NOMO-1 treated with dmso at 0.1 percent for 144 hours (cell line): ENCODE results near the gene SNAPC2.
A peak's percentile ranks its signal among the peaks of the same experiment; 100 is the strongest.
"Not testable (repeated sequence)": the region's sequence is repeated elsewhere in the genome, so short reads cannot be mapped to it uniquely, and the experiment has no call there.

Source experiments
- DNase-seq: peaks from one replicate; lab custom pipeline; 2025; ENCODE audit not compliant: unreplicated experiment; lab: John Stamatoyannopoulos, UW

Gene SNAPC2

DNA sequence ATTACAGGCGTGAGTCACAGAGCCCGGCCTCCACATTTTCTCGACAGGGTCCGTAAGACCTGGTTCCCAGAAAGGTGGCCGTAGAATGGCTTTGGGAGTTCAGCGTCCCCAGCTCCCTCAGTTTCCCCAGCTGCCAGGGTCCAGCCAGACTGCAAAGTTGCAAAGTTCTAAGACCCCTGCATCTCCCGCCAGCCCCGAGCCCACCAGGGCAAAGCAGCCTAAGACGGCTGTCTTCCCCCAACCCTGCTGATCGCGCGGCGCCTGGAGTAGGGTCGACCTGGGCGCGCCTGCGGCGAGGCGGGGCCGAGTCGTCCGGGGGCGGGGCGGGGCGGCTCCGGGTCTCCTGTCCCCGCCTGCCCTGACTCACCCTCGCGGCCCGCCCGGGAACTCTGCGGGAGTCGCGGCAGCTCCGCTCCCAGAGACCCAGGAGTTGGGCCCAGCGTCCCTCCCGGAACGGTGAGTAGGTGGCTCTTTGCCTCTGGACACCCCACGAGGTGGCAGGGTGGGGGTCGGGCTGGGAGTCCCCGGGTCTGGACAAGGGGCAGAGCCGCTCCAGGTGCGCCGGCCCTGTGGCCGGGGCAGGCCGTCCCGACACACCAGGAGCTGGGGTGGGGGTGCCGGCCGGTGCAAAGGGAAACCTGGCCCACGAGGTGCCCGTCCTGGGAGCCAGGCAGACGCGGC lies 31.9 kb upstream of the SNAPC2 start, which contains the start of gene LRRC8E:
Gene LRRC8E, plus strand, starts transcription at position 366 of the 681 bp plus-strand sequence. CDS start 7,094 bp downstream, outside the sequence.
- no peak for DNase-seq

DNA sequence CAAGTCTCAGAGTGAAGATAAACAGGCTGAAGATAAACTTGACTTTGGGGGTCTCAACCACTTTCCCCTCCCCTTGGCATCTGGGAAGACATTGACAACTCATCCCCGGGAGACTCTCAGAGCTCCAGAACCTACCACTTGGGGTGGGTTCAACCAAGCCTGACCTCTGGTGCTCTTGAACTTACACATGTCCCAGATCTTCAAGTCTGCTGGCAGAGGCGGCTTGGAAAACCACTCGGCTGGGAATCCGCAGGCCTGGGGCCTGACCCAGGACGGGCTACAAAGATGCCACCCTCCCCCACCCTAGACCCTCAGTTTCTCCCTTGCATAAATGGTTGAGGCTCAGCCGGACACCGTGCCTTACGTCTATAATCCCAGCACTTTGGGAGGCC lies 31.3 kb upstream of the SNAPC2 start:
- no peak for DNase-seq

DNA sequence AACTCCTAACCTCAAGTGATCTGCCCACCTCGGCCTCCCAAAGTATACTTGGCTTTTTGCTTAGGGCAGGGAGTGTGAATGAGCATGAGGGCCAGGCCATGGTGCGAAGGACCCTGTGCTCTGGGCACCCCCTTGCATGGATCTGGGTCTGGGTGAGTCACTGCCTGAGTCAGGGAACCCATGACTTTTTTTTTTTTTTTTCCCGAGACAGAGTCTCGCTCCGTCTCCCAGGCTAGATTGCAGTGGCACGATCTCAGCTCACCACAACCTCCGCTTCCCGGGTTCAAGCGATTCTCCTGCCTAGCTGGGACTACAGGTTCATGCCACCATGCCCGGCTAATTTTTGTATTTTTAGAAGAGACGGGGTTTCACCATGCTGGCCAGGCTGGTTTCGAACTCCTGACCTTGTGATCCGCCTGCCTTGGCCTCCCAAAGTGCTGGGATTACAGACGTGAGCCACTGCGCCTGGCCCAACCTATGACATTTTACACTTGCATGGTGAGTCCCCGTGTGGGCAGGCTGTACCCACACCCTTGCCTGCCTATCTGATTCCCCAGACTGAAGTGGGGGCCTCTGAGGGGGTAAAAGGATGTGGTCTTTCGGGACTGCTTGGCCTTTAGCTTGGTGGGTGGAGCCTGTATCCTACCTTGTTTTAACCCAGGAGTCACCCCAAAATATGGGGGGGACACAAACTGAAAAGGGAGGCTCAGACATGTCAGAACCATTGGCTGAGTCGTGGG lies 26.6 kb upstream of the SNAPC2 start:
- not testable (repeated sequence) for DNase-seq

DNA sequence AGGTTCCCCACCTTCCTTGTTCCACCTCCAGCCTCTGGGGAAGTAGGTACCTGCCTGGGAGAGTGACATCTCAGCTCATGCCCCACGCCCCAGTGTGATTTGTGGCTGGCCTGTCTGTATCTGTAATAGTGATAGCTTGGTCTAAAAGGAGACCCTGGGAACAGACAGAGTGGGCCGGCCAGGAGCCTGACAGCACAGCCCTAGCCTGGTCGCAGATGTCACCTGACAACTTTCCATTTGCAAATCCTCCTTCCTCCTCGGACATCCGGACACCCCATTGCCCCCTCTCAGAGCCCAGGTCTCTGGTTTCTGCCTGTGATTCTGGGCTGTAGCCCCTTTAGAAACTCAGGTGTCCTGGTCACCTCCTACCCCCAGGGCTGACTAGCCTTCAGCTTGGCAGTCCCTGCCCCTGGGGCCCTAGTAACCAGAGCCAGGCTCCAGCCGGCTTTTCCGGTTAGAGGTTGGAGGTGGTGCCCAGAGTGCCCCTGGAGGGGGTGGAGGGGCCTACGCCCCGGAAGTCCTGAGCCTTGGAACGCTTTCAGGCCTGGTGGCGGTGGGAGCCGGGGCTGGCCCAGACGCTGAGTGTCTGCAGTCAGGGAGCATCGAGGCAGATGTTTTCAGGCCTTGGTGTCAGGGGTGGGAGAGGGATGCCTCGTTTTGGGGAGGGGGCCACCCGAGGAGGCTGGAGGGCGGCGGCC lies 25.4 kb upstream of the SNAPC2 start:
- no peak for DNase-seq

DNA sequence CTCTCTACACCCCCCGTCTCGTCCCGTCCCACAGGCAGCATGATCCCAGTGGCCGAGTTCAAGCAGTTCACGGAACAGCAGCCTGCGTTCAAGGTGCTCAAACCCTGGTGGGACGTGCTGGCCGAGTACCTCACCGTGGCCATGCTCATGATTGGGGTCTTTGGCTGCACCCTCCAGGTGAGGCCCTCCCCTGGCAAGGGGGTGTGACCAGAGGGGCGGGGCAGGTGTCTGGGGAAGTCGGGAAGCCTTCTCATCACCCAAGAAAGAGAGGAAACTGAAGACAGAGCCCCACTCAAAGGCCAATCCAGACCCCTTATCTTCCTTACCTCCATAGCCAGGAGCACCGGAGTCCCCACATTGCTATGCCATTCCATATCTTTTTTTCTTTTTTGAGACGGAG lies 24.6 kb upstream of the SNAPC2 start:
- DNase-seq, result no peak

DNA sequence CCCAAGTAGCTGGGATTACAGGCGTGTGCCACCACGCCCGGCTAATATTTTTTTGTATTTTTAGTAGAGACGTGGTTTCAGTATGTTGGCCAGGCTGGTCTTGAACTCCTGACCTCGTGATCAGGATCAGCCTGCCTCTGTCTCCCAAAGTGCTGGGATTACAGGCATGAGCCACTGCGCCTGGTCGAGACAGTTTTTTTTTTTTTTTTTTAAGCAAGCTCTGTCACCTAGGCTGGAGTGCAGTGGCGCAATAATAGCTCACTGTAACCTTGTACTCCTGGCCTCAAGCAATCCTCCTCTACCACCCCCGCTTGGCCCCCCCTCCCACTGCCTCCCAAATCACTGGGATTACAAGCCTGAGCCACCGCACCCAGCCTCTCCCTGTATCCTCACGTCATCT lies 22.8 kb upstream of the SNAPC2 start:
- DNase-seq, result no peak

DNA sequence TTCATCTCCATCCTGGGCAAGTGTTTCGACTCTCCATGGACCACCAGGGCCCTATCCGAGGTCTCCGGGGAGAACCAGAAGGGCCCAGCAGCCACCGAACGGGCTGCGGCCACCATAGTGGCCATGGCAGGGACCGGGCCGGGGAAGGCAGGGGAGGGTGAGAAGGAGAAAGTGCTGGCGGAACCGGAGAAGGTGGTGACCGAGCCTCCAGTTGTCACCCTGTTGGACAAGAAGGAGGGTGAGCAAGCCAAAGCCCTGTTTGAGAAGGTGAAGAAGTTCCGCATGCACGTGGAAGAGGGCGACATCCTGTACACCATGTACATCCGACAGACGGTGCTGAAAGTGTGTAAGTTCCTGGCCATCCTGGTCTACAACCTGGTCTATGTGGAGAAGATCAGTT lies 21.2 kb upstream of the SNAPC2 start:
- no peak for DNase-seq

DNA sequence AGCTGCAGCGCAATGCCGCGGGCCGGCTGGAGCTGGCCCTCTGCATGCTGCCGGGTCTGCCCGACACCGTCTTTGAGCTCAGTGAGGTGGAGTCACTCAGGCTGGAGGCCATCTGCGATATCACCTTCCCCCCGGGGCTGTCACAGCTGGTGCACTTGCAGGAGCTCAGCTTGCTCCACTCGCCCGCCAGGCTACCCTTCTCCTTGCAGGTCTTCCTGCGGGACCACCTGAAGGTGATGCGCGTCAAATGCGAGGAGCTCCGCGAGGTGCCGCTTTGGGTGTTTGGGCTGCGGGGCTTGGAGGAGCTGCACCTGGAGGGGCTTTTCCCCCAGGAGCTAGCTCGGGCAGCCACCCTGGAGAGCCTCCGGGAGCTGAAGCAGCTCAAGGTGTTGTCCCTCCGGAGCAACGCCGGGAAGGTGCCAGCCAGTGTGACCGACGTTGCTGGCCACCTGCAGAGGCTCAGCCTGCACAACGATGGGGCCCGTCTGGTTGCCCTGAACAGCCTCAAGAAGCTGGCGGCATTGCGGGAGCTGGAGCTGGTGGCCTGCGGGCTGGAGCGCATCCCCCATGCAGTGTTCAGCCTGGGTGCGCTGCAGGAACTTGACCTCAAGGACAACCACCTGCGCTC lies 20.3 kb upstream of the SNAPC2 start:
- no peak for DNase-seq

DNA sequence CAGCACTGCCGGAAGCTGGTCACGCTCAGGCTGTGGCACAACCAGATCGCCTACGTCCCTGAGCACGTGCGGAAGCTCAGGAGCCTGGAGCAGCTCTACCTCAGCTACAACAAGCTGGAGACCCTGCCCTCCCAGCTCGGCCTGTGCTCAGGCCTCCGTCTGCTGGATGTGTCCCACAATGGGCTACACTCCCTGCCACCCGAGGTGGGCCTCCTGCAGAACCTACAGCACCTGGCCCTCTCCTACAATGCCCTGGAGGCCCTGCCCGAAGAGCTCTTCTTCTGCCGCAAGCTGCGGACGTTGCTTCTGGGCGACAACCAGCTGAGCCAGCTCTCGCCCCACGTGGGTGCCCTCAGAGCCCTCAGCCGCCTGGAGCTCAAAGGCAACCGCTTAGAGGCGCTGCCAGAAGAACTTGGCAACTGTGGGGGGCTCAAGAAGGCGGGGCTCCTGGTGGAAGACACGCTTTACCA lies 19.7 kb upstream of the SNAPC2 start:
- no peak for DNase-seq

DNA sequence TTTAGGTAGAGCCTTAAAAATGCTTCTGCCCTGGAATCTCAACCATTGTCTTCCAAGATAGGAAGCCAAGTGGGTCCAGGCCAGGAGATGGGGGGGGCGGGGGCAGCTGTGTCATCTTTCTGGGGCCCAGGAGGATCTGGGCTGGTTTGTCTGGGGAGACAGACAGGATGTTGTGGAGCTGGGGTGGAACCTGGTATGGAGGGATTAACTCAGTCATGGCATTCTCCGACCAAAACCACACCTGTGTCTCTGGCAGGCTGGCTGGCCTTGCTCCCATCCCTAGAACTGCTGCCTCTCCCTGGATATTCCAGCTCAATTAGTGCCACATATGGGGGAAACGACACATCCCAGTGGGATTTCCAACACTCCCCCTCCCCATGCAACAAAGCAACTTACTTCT lies 19.2 kb upstream of the SNAPC2 start:
- DNase-seq, result no peak

DNA sequence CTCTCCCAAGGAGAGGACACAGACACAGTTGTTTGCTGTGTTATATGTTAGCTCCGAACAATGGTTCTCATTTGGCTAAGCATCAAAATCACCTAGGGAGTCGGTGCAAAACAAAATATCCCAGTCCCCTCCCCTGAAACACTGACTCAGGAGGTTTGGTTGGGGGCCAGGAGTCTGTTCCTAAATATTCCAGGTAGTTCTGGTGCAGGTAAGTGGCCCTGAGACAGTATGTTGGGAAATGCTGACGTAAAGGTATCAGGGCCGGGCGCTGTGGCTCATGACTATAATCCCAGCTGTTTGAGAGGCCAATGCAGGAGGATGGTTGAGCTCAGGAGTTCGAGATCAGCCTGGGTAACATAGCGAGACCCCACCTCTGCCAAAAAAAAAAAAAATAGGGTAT lies 18.8 kb upstream of the SNAPC2 start:
- no peak for DNase-seq

DNA sequence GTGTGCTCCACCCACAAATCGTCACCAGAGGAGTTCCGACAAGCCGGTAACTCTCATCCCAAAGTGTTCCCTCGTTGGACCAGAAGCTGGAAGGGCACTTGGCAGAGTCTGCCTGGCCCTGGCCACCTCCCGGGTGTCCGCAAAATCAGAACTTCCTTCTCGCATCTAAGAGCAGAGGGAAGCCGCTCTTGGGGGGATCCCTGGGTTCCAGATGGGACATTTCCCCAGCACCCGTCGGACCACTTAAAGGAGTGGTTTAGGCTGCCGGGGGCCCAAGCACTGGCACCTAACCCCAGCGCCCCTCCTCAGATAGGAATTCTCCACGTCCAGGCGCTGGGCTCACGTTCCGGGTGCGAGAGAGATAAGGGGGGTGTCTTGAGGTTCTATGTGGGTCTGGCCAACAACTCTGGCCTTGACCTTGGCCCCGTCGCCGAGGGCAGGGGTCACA lies 17.3 kb upstream of the SNAPC2 start:
- no peak for DNase-seq

DNA sequence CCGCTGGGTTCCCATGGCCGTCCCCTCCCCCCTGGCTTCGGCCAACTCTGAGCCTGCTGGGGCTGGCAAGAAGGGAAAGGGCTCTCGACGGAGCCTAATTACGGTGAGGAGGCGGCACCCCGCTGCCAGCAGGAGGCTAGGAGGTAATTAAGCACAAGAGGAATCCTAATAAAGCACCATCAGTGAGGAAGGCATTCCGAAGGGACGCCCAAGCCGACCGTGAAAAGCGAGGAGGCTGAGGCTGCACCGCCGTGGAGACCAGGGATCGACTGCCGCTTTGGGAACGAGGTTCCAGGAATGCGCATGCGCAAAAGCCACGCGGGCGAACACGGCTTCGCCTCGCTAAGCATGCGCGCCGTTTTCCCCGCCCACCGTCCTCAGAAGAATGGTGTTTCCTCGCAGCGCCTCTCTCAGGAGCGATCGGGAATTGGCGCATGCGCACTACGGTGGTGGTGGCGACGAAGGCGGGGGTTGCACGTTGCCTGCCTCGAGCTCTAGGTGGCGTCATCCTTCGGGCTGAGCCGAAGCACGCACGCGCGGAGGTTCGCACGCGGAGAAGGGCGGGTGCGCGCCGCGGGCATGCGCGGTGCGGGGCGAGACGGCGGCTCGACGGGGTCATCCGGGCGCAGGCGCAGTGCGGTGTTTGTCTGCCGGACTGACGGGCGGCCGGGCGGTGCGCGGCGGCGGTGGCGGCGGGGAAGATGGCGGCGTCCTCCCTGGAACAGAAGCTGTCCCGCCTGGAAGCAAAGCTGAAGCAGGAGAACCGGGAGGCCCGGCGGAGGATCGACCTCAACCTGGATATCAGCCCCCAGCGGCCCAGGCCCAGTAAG lies 16.7 kb upstream of the SNAPC2 start, which contains the start of gene MAP2K7:
Gene MAP2K7, plus strand, starts transcription at position 634 of the 830 bp plus-strand sequence. Its CDS starts 68 bp downstream, at position 702.
- DNase-seq, result peak; percentile 98

DNA sequence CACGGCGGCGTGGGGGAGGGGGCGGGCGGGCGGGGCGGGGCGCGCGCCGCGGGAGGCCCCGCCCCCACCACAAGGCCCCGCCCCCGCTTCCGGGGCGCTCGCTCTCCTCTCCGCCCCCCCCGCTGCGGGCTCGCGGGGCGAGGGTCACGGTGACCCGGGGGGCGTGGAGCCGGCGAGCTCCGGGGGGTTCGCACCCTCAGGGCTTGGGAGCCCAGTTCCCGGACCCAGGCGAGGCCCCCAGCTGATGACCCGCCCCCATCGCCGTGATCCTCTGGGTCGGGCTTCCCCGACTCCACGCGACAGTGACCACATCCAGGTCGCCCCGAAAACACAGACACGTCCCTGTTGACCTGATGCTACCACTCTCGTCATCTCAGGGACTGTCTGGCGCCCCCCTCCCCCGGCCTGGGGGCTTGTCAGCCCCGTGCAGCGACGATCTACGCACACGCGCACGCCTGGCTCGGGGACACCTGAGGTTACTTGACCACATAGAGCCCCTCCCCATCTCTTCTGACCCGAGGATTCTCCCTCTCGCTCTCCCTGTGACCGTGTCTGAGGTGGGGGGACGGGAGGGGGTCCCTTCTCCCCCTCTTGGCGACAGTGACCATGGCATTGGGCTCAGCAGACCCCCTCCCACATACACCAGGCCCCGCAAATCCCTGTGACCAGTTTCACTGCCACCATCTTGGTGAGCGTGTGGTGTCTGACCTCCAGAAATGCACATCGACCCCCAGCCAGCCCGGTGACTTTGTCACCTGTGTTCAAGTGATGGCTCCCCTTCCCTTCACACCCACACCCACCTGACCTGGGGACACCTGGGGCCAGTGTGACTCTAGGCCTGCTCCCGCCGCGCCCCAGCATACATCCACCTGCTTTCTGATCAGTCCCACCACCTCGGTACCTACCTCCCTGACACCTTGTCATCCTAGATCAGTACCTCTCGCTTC lies 15.8 kb upstream of the SNAPC2 start:
- no peak for DNase-seq

DNA sequence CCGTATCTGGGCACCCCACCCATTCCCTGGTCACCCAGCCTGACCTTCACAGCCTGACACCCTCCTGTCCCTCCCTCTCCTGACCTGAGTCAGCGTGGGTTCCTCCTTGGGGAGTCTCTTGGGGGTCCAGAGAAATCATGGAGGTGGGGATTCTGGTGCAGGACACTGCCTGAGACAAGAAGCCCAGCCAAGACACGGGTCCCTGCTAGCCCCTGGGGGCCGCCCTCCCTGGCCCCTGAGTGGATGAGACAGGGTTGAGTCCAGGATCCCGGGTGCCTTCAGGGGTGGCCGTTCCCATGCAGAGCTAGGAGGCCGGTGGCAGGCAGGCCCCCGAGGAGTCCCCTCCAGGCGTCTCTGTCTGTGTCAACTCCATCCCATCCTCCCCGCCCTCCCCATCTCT lies 14.9 kb upstream of the SNAPC2 start:
- DNase-seq, result no peak

DNA sequence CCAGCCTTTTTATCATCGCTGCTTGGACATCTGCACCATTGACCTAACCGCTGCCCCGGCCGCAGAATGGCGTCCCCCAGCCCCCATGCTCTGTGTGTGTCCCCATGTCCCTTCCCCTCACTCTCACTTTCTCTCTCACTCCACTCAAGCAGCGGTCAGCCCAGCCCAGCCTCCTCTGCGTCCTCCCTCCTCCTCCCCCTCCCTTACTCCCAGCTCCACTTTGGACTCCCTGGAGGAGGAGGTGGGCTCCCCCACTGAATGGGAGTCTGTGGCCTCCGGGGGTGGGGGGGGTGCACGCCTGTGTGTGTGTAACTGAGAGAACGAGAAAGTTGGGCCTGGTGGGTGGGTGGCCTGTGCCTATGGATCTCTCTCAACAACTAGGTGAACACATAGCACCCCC lies 14.3 kb upstream of the SNAPC2 start:
- DNase-seq, result no peak

DNA sequence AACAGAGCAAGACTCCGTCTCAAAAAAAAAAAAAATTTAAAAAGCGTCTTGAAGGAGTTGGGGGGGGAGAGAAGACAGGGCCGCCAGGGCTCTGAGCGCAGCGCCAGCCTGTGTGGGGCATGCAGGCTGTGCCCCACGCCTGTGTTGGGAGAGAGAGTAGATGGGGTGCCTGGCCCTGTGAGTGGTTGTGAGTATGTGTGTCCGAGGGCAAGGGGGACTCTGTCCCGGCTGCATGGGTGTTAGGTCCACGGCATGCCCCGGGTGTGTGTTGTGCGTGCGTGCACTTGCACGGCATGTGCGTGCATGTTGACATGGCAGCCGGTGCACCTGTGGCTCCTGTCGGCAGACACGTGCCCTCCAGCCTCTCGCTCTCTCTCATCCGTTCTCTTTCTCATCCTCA lies 13.0 kb upstream of the SNAPC2 start:
- no peak for DNase-seq

DNA sequence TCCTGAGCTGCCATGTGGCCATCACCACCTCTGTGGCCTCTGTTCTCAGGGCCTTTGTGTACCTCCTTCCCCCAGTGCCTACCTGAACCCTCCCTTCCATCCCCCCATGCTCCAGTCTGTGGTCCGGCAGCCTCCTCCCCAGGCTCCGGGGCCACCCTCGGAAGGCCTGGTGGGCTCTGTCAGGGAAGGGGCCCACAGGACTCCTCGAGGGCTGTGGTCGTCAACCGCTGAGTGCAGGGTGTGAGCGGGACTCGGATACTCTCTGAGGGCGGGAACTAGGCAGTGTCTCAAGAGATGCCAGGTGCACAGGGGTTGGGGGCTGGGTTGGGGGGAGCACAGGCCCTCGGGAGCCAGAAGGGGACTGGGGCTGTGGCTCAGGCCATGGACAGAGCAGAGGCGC lies 12.6 kb upstream of the SNAPC2 start:
- DNase-seq, result no peak

DNA sequence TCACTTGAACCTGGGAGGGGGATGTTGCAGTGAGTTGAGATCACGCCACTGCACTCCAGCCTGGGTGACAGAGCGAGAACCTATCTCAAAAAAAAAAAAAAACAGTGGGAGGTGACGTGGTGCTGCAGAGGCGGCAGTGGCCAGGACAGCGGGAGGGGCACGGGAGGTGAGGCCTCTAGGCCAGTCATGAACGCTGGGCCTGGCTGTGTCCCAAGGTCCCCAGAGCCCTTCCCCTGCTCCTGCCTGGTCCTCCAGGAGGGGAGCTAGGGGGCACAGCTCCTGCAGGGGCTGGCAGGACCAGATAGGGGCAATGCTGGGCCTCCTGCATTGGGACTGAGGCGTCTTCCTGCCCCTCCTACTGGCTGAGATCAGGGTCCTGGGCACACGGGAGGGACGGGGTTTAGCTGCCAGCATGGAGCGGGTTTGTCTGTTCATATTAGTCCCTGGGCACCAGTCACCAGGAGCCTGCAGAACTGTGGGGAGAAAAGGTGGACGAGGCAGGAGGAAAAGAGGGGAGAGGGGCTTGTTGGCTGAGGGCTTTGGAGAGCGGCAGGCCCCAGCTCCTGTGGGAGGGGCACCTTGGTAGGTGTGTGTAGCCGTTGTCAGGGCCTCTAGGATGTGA lies 11.9 kb upstream of the SNAPC2 start:
- DNase-seq, result no peak
